WTC11 (cell line): ENCODE results near the gene ELOVL5. TPM values are rescaled to one million over a fixed set of nuclear protein-coding genes. Genes with fewer than 3 reads are reported as not detected.

Source experiments
- ATAC-seq: fragments of 200-7000 bp; cut with Tn5 transposase; 2 replicates; pipeline ENCODE4 v1.10.0; 2021; ENCODE audit warnings: mild to moderate bottlenecking, moderate library complexity
- CTCF ChIA-PET: fragments of 300-600 bp; sonication (Branson Sonifier 250); formaldehyde crosslinking; loops from one replicate; lab custom pipeline; 2021; ENCODE audit warnings: antibody characterized with exemption; lab: Charles Lee
- POLR2A ChIA-PET: fragments of 350-600 bp; sonication (Branson Sonifier 250); formaldehyde crosslinking; loops from one replicate; lab custom pipeline; 2021; ENCODE audit warnings: antibody characterized with exemption; lab: Charles Lee
- DNase-seq: peaks from one replicate; pipeline ENCODE4 v3.0.0; 2021; ENCODE audit warnings: low spot score
- H3K27ac Mint-ChIP-seq: 2 replicates; pipeline ENCODE4 v1.8.0; 2021; ENCODE audit warnings: mixed read lengths
- H3K27me3 Mint-ChIP-seq: 2 replicates; pipeline ENCODE4 v1.8.0; 2021; ENCODE audit warnings: low read depth, mild to moderate bottlenecking, moderate library complexity, mixed read lengths
- H3K36me3 Mint-ChIP-seq: 2 replicates; pipeline ENCODE4 v1.8.0; 2021; ENCODE audit warnings: mixed read lengths
- H3K4me1 Mint-ChIP-seq: 2 replicates; pipeline ENCODE4 v1.8.0; 2022; ENCODE audit warnings: mixed read lengths
- H3K4me3 Mint-ChIP-seq: 2 replicates; pipeline ENCODE4 v1.8.0; 2021; ENCODE audit warnings: mild to moderate bottlenecking, moderate library complexity, mixed read lengths
- H3K9me3 Mint-ChIP-seq: 2 replicates; pipeline ENCODE4 v1.8.0; 2021; ENCODE audit warnings: mixed read lengths
- ATF1 ChIP-seq: sonication (generic); formaldehyde crosslinking; IDR thresholded peaks from 2 replicates; pipeline ENCODE4 v1.8.1; 2023; ENCODE audit warnings: mild to moderate bottlenecking, moderate library complexity, missing genetic modification reagents
- CREM ChIP-seq: sonication (generic); formaldehyde crosslinking; IDR thresholded peaks from 2 replicates; pipeline ENCODE4 v1.8.1; 2022; ENCODE audit warnings: mild to moderate bottlenecking, missing genetic modification reagents, moderate library complexity
- FOXK1 ChIP-seq: sonication (generic); formaldehyde crosslinking; IDR thresholded peaks from 2 replicates; pipeline ENCODE4 v1.8.0; 2022; ENCODE audit warnings: mild to moderate bottlenecking, moderate library complexity, missing genetic modification reagents
- MYBL2 ChIP-seq: sonication (generic); formaldehyde crosslinking; IDR thresholded peaks from 2 replicates; pipeline ENCODE4 v1.8.1; 2023; ENCODE audit warnings: mild to moderate bottlenecking, moderate library complexity, missing genetic modification reagents
- PRRX2 ChIP-seq: fragments of 250-450 bp; sonication (Bioruptor Pico); IDR thresholded peaks from 2 replicates; pipeline ENCODE4 v1.8.0; 2021; ENCODE audit warnings: mild to moderate bottlenecking
- RELA ChIP-seq: sonication (generic); formaldehyde crosslinking; IDR thresholded peaks from 2 replicates; pipeline ENCODE4 v1.8.1; 2022; ENCODE audit warnings: missing genetic modification reagents, mild to moderate bottlenecking, borderline replicate concordance
- SMAD3 ChIP-seq: sonication (generic); formaldehyde crosslinking; IDR thresholded peaks from 2 replicates; pipeline ENCODE4 v1.8.0; 2022; ENCODE audit warnings: missing genetic modification reagents, mild to moderate bottlenecking, borderline replicate concordance
- SMAD4 ChIP-seq: sonication (generic); formaldehyde crosslinking; IDR thresholded peaks from 2 replicates; pipeline ENCODE4 v1.8.0; 2022; ENCODE audit warnings: mild to moderate bottlenecking, missing genetic modification reagents
- SP1 ChIP-seq: sonication (generic); formaldehyde crosslinking; conservative IDR thresholded peaks from 2 replicates; pipeline ENCODE4 v1.8.1; 2022; ENCODE audit warnings: missing genetic modification reagents
- ZBTB21 ChIP-seq: sonication (generic); formaldehyde crosslinking; IDR thresholded peaks from 2 replicates; pipeline ENCODE4 v1.8.1; 2023; ENCODE audit warnings: mild to moderate bottlenecking, missing genetic modification reagents, borderline replicate concordance
- ZNF138 ChIP-seq: sonication (generic); formaldehyde crosslinking; conservative IDR thresholded peaks from 2 replicates; pipeline ENCODE4 v1.8.1; 2022; ENCODE audit warnings: mild to moderate bottlenecking, moderate library complexity, missing genetic modification reagents
- ZNF232 ChIP-seq: sonication (generic); formaldehyde crosslinking; IDR thresholded peaks from 2 replicates; pipeline ENCODE4 v1.8.0; 2022; ENCODE audit warnings: mild to moderate bottlenecking, missing genetic modification reagents
- ZNF263 ChIP-seq: sonication (generic); formaldehyde crosslinking; IDR thresholded peaks from 2 replicates; pipeline ENCODE4 v1.8.1; 2022; ENCODE audit warnings: low read depth, mild to moderate bottlenecking, moderate library complexity, missing genetic modification reagents
- ZNF317 ChIP-seq: sonication (generic); formaldehyde crosslinking; IDR thresholded peaks from 2 replicates; pipeline ENCODE4 v1.8.1; 2023; ENCODE audit warnings: low read depth, mild to moderate bottlenecking, moderate library complexity, missing genetic modification reagents, borderline replicate concordance
- ZNF396 ChIP-seq: fragments of 250-450 bp; sonication (Bioruptor Pico); IDR thresholded peaks from 2 replicates; pipeline ENCODE4 v1.8.0; 2021; ENCODE audit warnings: mild to moderate bottlenecking, moderate library complexity, borderline replicate concordance
- ZNF671 ChIP-seq: fragments of 250-450 bp; sonication (Bioruptor Pico); IDR thresholded peaks from 2 replicates; pipeline ENCODE4 v1.8.0; 2021; ENCODE audit warnings: mild to moderate bottlenecking
- total RNA-seq: library from RNA; stranded (reverse); gene quantifications from 3 replicates; pipeline ENCODE4 v1.2.3, GENCODE V29; 2021
- TF ChIP-seq, protein P1 (sequence below): sonication (generic); formaldehyde crosslinking; IDR thresholded peaks from 2 replicates; pipeline ENCODE4 v1.8.0; 2023; ENCODE audit warnings: mild to moderate bottlenecking, missing genetic modification reagents
- TF ChIP-seq, protein P2 (sequence below): sonication (generic); formaldehyde crosslinking; IDR thresholded peaks from 2 replicates; pipeline ENCODE4 v1.8.0; 2022; ENCODE audit warnings: missing genetic modification reagents
- TF ChIP-seq, protein P3 (sequence below): sonication (generic); formaldehyde crosslinking; IDR thresholded peaks from 2 replicates; pipeline ENCODE4 v1.8.1; 2023; ENCODE audit warnings: mild to moderate bottlenecking, missing genetic modification reagents
- TF ChIP-seq, protein P4 (sequence below): sonication (generic); formaldehyde crosslinking; IDR thresholded peaks from 2 replicates; pipeline ENCODE4 v1.8.1; 2023; ENCODE audit warnings: mild to moderate bottlenecking, missing genetic modification reagents, moderate library complexity
- TF ChIP-seq, protein P5 (sequence below): fragments of 250-450 bp; sonication (Bioruptor Pico); IDR thresholded peaks from 2 replicates; pipeline ENCODE4 v1.9.0; 2021; ENCODE audit warnings: mild to moderate bottlenecking, borderline replicate concordance
- TF ChIP-seq, protein P6 (sequence below): sonication (generic); formaldehyde crosslinking; IDR thresholded peaks from 2 replicates; pipeline ENCODE4 v1.8.1; 2023; ENCODE audit warnings: mild to moderate bottlenecking, missing genetic modification reagents, moderate library complexity

Gene ELOVL5
- total RNA-seq, 1 experiment from 2014 or later: 122 TPM

DNA sequence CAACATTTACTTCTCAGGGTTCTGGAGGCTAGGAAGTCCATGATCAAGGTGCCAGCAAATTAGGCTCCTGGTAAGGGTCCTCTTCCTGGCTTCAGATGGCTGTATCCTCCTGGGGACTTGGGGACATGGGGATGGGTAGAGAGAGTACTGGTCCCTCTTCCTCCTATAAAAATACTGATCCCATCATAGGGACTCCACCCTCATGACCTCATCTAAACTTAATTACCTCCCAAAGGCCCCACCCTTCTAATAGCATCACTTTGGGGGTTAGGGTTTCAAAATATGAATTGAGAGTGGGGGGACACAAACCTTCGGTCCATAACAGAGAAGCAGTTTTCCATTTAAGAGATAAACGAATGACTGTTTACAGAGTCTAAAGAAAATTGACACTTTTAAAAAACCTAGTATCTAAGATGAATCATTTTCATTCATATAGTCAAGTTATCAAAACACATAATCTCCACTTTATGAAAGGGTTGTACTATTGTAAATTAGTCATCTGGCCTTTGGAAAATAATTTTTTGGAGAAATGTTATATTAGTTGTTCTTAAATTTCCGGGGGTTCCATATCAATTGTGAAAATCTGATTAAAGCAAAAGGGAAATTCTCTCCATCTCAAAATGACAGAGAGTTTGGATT is 33.5 kb downstream of the ELOVL5 start (continued):
- TF ChIP-seq ZNF138 (CRISPR knock-in tag) (no peak), ZNF671 (no peak), MYBL2 (CRISPR knock-in tag) (no peak), FOXK1 (no peak)

DNA sequence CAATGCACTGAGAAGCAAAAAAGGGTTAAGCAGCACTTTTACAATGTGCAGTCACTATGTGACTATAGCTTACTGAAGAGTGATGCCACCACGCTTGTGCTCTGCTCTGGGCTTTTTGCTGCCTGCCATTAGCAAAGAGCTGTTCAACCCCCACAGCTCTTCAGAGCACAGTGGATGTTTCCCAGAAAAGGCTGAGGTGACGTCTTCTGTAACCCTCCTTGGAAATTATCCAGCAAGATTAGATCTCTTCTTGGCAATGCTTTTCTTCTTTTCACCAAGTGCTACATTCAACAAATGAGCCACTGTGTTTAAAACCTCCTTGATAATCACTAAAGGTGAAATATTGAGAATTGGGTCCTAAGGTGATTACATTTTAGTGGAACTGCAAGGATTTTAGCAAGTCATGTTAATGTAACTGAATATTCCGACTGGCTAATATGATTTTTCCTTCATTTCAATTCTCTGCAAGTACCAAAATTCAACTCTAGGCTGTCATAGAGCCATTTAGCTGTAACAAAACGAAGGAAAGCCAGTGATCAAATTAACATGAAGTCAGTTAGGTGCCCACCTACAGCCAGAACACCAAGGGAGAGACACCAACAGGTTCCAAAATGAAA is 34.9 kb downstream of the ELOVL5 start:
- no peak for ATAC-seq
- Mint-ChIP-seq H3K4me1 (peaks cover 46% of the 10 kb centered on the region), H3K4me3 (no peak overlapping the region), H3K27ac (peak overlapping the region; percentile 58; the same call in 1 of the 2 replicates), H3K36me3 (no peaks in the 10 kb centered on the region), H3K27me3 (no peaks in the 10 kb centered on the region), H3K9me3 (no peaks in the 10 kb centered on the region)
- DNase-seq: no peak
- TF ChIP-seq, protein P1, sequence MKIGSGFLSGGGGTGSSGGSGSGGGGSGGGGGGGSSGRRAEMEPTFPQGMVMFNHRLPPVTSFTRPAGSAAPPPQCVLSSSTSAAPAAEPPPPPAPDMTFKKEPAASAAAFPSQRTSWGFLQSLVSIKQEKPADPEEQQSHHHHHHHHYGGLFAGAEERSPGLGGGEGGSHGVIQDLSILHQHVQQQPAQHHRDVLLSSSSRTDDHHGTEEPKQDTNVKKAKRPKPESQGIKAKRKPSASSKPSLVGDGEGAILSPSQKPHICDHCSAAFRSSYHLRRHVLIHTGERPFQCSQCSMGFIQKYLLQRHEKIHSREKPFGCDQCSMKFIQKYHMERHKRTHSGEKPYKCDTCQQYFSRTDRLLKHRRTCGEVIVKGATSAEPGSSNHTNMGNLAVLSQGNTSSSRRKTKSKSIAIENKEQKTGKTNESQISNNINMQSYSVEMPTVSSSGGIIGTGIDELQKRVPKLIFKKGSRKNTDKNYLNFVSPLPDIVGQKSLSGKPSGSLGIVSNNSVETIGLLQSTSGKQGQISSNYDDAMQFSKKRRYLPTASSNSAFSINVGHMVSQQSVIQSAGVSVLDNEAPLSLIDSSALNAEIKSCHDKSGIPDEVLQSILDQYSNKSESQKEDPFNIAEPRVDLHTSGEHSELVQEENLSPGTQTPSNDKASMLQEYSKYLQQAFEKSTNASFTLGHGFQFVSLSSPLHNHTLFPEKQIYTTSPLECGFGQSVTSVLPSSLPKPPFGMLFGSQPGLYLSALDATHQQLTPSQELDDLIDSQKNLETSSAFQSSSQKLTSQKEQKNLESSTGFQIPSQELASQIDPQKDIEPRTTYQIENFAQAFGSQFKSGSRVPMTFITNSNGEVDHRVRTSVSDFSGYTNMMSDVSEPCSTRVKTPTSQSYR (CRISPR knock-in tag): no peak
- TF ChIP-seq RELA (CRISPR knock-in tag) (no peak), PRRX2 (CRISPR knock-in tag) (no peak), SMAD3 (CRISPR knock-in tag) (no peak), SMAD4 (CRISPR knock-in tag) (no peak), ZNF396 (no peak), SP1 (CRISPR knock-in tag) (no peak), ATF1 (CRISPR knock-in tag) (no peak), ZNF263 (CRISPR knock-in tag) (no peak), ZBTB21 (CRISPR knock-in tag) (no peak), CREM (no peak), ZNF232 (CRISPR knock-in tag) (no peak), ZNF317 (CRISPR knock-in tag) (no peak), ZNF671 (no peak)
- TF ChIP-seq, protein P2, sequence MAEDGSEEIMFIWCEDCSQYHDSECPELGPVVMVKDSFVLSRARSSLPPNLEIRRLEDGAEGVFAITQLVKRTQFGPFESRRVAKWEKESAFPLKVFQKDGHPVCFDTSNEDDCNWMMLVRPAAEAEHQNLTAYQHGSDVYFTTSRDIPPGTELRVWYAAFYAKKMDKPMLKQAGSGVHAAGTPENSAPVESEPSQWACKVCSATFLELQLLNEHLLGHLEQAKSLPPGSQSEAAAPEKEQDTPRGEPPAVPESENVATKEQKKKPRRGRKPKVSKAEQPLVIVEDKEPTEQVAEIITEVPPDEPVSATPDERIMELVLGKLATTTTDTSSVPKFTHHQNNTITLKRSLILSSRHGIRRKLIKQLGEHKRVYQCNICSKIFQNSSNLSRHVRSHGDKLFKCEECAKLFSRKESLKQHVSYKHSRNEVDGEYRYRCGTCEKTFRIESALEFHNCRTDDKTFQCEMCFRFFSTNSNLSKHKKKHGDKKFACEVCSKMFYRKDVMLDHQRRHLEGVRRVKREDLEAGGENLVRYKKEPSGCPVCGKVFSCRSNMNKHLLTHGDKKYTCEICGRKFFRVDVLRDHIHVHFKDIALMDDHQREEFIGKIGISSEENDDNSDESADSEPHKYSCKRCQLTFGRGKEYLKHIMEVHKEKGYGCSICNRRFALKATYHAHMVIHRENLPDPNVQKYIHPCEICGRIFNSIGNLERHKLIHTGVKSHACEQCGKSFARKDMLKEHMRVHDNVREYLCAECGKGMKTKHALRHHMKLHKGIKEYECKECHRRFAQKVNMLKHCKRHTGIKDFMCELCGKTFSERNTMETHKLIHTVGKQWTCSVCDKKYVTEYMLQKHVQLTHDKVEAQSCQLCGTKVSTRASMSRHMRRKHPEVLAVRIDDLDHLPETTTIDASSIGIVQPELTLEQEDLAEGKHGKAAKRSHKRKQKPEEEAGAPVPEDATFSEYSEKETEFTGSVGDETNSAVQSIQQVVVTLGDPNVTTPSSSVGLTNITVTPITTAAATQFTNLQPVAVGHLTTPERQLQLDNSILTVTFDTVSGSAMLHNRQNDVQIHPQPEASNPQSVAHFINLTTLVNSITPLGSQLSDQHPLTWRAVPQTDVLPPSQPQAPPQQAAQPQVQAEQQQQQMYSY (CRISPR knock-in tag): no peak
- TF ChIP-seq, protein P3, sequence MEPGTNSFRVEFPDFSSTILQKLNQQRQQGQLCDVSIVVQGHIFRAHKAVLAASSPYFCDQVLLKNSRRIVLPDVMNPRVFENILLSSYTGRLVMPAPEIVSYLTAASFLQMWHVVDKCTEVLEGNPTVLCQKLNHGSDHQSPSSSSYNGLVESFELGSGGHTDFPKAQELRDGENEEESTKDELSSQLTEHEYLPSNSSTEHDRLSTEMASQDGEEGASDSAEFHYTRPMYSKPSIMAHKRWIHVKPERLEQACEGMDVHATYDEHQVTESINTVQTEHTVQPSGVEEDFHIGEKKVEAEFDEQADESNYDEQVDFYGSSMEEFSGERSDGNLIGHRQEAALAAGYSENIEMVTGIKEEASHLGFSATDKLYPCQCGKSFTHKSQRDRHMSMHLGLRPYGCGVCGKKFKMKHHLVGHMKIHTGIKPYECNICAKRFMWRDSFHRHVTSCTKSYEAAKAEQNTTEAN (CRISPR knock-in tag): no peak
- TF ChIP-seq, protein P4, sequence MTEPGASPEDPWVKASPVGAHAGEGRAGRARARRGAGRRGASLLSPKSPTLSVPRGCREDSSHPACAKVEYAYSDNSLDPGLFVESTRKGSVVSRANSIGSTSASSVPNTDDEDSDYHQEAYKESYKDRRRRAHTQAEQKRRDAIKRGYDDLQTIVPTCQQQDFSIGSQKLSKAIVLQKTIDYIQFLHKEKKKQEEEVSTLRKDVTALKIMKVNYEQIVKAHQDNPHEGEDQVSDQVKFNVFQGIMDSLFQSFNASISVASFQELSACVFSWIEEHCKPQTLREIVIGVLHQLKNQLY (CRISPR knock-in tag): no peak
- TF ChIP-seq, protein P5, sequence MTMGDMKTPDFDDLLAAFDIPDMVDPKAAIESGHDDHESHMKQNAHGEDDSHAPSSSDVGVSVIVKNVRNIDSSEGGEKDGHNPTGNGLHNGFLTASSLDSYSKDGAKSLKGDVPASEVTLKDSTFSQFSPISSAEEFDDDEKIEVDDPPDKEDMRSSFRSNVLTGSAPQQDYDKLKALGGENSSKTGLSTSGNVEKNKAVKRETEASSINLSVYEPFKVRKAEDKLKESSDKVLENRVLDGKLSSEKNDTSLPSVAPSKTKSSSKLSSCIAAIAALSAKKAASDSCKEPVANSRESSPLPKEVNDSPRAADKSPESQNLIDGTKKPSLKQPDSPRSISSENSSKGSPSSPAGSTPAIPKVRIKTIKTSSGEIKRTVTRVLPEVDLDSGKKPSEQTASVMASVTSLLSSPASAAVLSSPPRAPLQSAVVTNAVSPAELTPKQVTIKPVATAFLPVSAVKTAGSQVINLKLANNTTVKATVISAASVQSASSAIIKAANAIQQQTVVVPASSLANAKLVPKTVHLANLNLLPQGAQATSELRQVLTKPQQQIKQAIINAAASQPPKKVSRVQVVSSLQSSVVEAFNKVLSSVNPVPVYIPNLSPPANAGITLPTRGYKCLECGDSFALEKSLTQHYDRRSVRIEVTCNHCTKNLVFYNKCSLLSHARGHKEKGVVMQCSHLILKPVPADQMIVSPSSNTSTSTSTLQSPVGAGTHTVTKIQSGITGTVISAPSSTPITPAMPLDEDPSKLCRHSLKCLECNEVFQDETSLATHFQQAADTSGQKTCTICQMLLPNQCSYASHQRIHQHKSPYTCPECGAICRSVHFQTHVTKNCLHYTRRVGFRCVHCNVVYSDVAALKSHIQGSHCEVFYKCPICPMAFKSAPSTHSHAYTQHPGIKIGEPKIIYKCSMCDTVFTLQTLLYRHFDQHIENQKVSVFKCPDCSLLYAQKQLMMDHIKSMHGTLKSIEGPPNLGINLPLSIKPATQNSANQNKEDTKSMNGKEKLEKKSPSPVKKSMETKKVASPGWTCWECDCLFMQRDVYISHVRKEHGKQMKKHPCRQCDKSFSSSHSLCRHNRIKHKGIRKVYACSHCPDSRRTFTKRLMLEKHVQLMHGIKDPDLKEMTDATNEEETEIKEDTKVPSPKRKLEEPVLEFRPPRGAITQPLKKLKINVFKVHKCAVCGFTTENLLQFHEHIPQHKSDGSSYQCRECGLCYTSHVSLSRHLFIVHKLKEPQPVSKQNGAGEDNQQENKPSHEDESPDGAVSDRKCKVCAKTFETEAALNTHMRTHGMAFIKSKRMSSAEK: no peak
- TF ChIP-seq, protein P6, sequence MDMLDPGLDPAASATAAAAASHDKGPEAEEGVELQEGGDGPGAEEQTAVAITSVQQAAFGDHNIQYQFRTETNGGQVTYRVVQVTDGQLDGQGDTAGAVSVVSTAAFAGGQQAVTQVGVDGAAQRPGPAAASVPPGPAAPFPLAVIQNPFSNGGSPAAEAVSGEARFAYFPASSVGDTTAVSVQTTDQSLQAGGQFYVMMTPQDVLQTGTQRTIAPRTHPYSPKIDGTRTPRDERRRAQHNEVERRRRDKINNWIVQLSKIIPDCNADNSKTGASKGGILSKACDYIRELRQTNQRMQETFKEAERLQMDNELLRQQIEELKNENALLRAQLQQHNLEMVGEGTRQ (CRISPR knock-in tag): no peak
- CTCF ChIA-PET: no interaction called here
- POLR2A ChIA-PET: no interaction called here
